HT-29 (cell line): ENCODE measurements around the gene SPATA6L. TPM values are rescaled to one million over a fixed set of nuclear protein-coding genes. Genes with fewer than 3 reads are reported as not detected.
A peak's percentile ranks its signal among the peaks of the same experiment; 100 is the strongest.

ENCODE experiments used
- DNase-seq: peaks from one replicate; pipeline ENCODE4 v3.0.0-alpha.2; 2015; ENCODE audit warnings: low spot score
- total RNA-seq: library from RNA; depleted of rRNA; stranded (reverse); fragments of >200 nt; shearing (Covaris generic); gene quantifications from 2 replicates; pipeline ENCODE4 v1.2.3, GENCODE V29; 2014; rRNA removed

SPATA6L gene
- 6.3 and 9.3 TPM in 2 replicates for total RNA-seq

GRCh38 chr9:4666042-4666699, at the start of gene SPATA6L:
SPATA6L (minus strand) TSS chr9:4666480; CDS start chr9:4666250, 230 bp downstream.
- peak; percentile 77 for DNase-seq

- DNase-seq = no peak
These were observed 48.2 kb upstream of the SPATA6L start for GRCh38 chr9:4714266-4715016.

- DNase-seq = no peak
These were observed 47.6 kb upstream of the SPATA6L start for GRCh38 chr9:4713849-4714248.

GRCh38 chr9:4709380-4709779, 43.1 kb upstream of the SPATA6L start:
- no peak for DNase-seq

GRCh38 chr9:4706971-4707622, 40.8 kb upstream of the SPATA6L start:
- no peak for DNase-seq

- no peak for DNase-seq
These were observed 39.7 kb upstream of the SPATA6L start for GRCh38 chr9:4706021-4706420.

- no peak for DNase-seq
These were observed 37.8 kb upstream of the SPATA6L start for GRCh38 chr9:4704129-4704528.

- no peak for DNase-seq
These were observed 35.2 kb upstream of the SPATA6L start for GRCh38 chr9:4701526-4701925.

- no peak for DNase-seq
These were observed 34.7 kb upstream of the SPATA6L start for GRCh38 chr9:4700932-4701331.

GRCh38 chr9:4700091-4700490, 33.8 kb upstream of the SPATA6L start:
- DNase-seq = no peak

- no peak for DNase-seq
These were observed 25.5 kb upstream of the SPATA6L start for GRCh38 chr9:4691795-4692194.

GRCh38 chr9:4690144-4690543, 23.9 kb upstream of the SPATA6L start:
- no peak for DNase-seq

- DNase-seq = no peak
These were observed 23.4 kb upstream of the SPATA6L start for GRCh38 chr9:4689687-4690104.

- DNase-seq = no peak
These were observed 22.7 kb upstream of the SPATA6L start for GRCh38 chr9:4689021-4689420.

GRCh38 chr9:4686584-4686983, 20.3 kb upstream of the SPATA6L start:
- DNase-seq = no peak

GRCh38 chr9:4686112-4686511, 19.8 kb upstream of the SPATA6L start:
- DNase-seq = no peak

GRCh38 chr9:4684820-4685219, 18.5 kb upstream of the SPATA6L start:
- DNase-seq = no peak

GRCh38 chr9:4680750-4681149, 14.5 kb upstream of the SPATA6L start:
- peak; percentile 27 for DNase-seq

GRCh38 chr9:4680173-4680525, 13.9 kb upstream of the SPATA6L start:
- DNase-seq = peak; percentile 53

- peak; percentile 97 for DNase-seq
These were observed 13.2 kb upstream of the SPATA6L start, which contains the start of gene CDC37L1 for GRCh38 chr9:4679268-4680172. CDC37L1 (plus strand) TSS chr9:4679569; CDS start chr9:4679768, 199 bp downstream.

- peak; percentile 66 for DNase-seq
These were observed 12.5 kb upstream of the SPATA6L start for GRCh38 chr9:4678679-4679267.
